ENCODE data around the gene HOMER1.

DNA sequence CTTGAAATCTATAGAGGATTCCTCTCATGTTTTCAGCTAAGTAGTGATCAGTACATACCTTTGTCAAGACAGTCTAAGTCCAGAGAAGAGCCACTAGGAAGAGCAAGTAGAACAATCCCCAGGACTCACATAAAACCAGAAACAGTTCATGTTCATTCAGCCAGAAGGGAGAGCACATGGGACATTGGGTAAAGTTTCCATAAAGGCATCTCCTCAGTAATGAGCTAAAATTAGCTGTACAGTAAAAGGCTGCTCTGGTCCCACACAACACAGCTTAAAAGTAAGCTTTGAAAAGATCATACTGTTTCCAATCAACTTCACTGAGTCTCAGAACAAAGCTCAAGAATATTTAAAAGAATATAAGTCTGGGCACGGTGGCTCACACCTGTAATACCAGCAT lies 32.4 kb downstream of the HOMER1 start:
- TF ChIP-seq, protein P1, sequence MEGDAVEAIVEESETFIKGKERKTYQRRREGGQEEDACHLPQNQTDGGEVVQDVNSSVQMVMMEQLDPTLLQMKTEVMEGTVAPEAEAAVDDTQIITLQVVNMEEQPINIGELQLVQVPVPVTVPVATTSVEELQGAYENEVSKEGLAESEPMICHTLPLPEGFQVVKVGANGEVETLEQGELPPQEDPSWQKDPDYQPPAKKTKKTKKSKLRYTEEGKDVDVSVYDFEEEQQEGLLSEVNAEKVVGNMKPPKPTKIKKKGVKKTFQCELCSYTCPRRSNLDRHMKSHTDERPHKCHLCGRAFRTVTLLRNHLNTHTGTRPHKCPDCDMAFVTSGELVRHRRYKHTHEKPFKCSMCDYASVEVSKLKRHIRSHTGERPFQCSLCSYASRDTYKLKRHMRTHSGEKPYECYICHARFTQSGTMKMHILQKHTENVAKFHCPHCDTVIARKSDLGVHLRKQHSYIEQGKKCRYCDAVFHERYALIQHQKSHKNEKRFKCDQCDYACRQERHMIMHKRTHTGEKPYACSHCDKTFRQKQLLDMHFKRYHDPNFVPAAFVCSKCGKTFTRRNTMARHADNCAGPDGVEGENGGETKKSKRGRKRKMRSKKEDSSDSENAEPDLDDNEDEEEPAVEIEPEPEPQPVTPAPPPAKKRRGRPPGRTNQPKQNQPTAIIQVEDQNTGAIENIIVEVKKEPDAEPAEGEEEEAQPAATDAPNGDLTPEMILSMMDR (conservative IDR thresholded peaks at IDR 0.05; ENCODE audit: low read depth, low read length), result no peak
- TF ChIP-seq EZH2phosphoT487 (IDR thresholded peaks at IDR 0.05; ENCODE audit: borderline replicate concordance, low read length) (no peak), EZH2 (IDR thresholded peaks at IDR 0.05; ENCODE audit: low read length, unreplicated experiment) (no peak)
